HEK293 (cell line): ENCODE data around the gene GALNT10.

Experiments used
- CTCF ChIA-PET: fragments of 350-600 bp; formaldehyde crosslinking; extraction: SDS; loops from one replicate; lab custom pipeline; 2021; ENCODE audit warnings: antibody characterized with exemption; lab: Yijun Ruan, JAX
- POLR2A ChIA-PET: fragments of 300-600 bp; formaldehyde crosslinking; extraction: SDS; loops from one replicate; lab custom pipeline; 2020; ENCODE audit warnings: antibody characterized with exemption, inconsistent platforms; lab: Yijun Ruan, JAX
- H3K27ac ChIP-seq: fragments of 200-500 bp; sonication (Bioruptor generic); 2 replicates; pipeline ENCODE4 v1.5.1; 2014; ENCODE audit warnings: low read depth, low read length, control low read depth, inconsistent platforms; ENCODE audit errors: extremely low read depth
- H3K36me3 ChIP-seq, 2 experiments: fragments of 200-500 bp in 1 of 2; sonication (Bioruptor generic) in 1 of 2; 1 replicate in 1 of 2; 2 replicates in 1 of 2; pipeline ENCODE4 v1.5.1; 2014 to 2017; ENCODE audit warnings: inconsistent platforms in 2 of 2, low read length in 2 of 2; ENCODE audit not compliant: control insufficient read depth in 2 of 2, insufficient read depth in 1 of 2
- H3K4me1 ChIP-seq: fragments of 200-500 bp; sonication (Bioruptor generic); 2 replicates; pipeline ENCODE4 v1.5.1; 2014; ENCODE audit warnings: mild to moderate bottlenecking, low read length, inconsistent platforms; ENCODE audit not compliant: control insufficient read depth, insufficient read depth
- H3K4me3 ChIP-seq: 2 replicates; pipeline ENCODE4 v1.5.1; 2011; ENCODE audit warnings: low read depth, mild to moderate bottlenecking, control low read depth, low read length, moderate library complexity
- H3K9me3 ChIP-seq: fragments of 200-500 bp; sonication (Bioruptor generic); 2 replicates; pipeline ENCODE4 v1.5.1; 2014; ENCODE audit warnings: low read depth, low read length, inconsistent platforms; ENCODE audit not compliant: control insufficient read depth, insufficient read depth
- FEZF1 ChIP-seq: fragments of 450-650 bp; formaldehyde crosslinking; IDR thresholded peaks from 2 replicates; pipeline ENCODE4 v1.5.1; 2016; ENCODE audit warnings: missing biosample characterization, missing genetic modification characterization
- GLI2 ChIP-seq: fragments of 450-650 bp; formaldehyde crosslinking; IDR thresholded peaks from 2 replicates; pipeline ENCODE4; 2017; ENCODE audit warnings: missing biosample characterization, missing genetic modification characterization, low read depth, borderline replicate concordance
- HOXD13 ChIP-seq: sonication (generic); formaldehyde crosslinking; IDR thresholded peaks from 2 replicates; pipeline ENCODE4 v1.8.0; 2022; ENCODE audit warnings: missing genetic modification reagents, borderline replicate concordance
- PRDM2 ChIP-seq: fragments of 450-650 bp; formaldehyde crosslinking; IDR thresholded peaks from 2 replicates; pipeline ENCODE4 v1.5.1; 2016; ENCODE audit warnings: missing biosample characterization, missing genetic modification characterization, borderline replicate concordance
- PRDM4 ChIP-seq: fragments of 450-650 bp; formaldehyde crosslinking; IDR thresholded peaks from 2 replicates; pipeline ENCODE4 v1.5.1; 2017; ENCODE audit warnings: missing biosample characterization, missing genetic modification characterization
- SCRT2 ChIP-seq: fragments of 450-650 bp; formaldehyde crosslinking; IDR thresholded peaks from 2 replicates; pipeline ENCODE4 v1.5.1; 2016; ENCODE audit warnings: missing biosample characterization, missing genetic modification characterization
- SP7 ChIP-seq: fragments of 450-650 bp; formaldehyde crosslinking; IDR thresholded peaks from 2 replicates; pipeline ENCODE4 v1.5.1; 2016; ENCODE audit warnings: missing biosample characterization, missing genetic modification characterization
- ZBTB48 ChIP-seq: fragments of 450-650 bp; formaldehyde crosslinking; IDR thresholded peaks from 2 replicates; pipeline ENCODE4 v1.5.1; 2016; ENCODE audit warnings: missing biosample characterization, missing genetic modification characterization
- ZFP37 ChIP-seq: fragments of 450-650 bp; formaldehyde crosslinking; IDR thresholded peaks from 2 replicates; pipeline ENCODE4 v1.5.1; 2016; ENCODE audit warnings: missing biosample characterization, missing genetic modification characterization
- ZNF280C ChIP-seq: fragments of 450-650 bp; formaldehyde crosslinking; IDR thresholded peaks from 2 replicates; pipeline ENCODE4 v1.5.1; 2016; ENCODE audit warnings: missing biosample characterization, missing genetic modification characterization
- ZNF280D ChIP-seq: fragments of 450-650 bp; formaldehyde crosslinking; IDR thresholded peaks from 2 replicates; pipeline ENCODE4 v1.5.1; 2016; ENCODE audit warnings: missing biosample characterization, missing genetic modification characterization
- ZNF311 ChIP-seq: fragments of 450-650 bp; formaldehyde crosslinking; IDR thresholded peaks from 2 replicates; pipeline ENCODE4 v1.5.1; 2017; ENCODE audit warnings: missing biosample characterization, missing genetic modification characterization, borderline replicate concordance
- ZNF530 ChIP-seq: fragments of 450-650 bp; formaldehyde crosslinking; IDR thresholded peaks from 2 replicates; pipeline ENCODE4 v1.5.1; 2016; ENCODE audit warnings: low read depth, missing biosample characterization, missing genetic modification characterization
- ZNF571 ChIP-seq: fragments of 450-650 bp; formaldehyde crosslinking; IDR thresholded peaks from 2 replicates; pipeline ENCODE4 v1.5.0; 2017; ENCODE audit warnings: missing biosample characterization, missing genetic modification characterization
- ZNF843 ChIP-seq: fragments of 450-650 bp; formaldehyde crosslinking; IDR thresholded peaks from 2 replicates; pipeline ENCODE4 v1.5.1; 2016; ENCODE audit warnings: missing biosample characterization, missing genetic modification characterization

Gene GALNT10

GRCh38 chr5:154412316-154412715 lies 221.8 kb downstream of the GALNT10 start (continued):
- TF ChIP-seq ZNF571 (tag by site-specific recombination) (no peak), PRDM4 (tag by site-specific recombination) (no peak), HOXD13 (CRISPR knock-in tag) (no peak), ZFP37 (no peak), ZNF280C (tag by site-specific recombination) (no peak), FEZF1 (tag by site-specific recombination) (no peak), ZNF843 (tag by site-specific recombination) (no peak)

- CTCF ChIA-PET = no interaction called here
- H3K36me3 ChIP-seq = peaks cover 0 to 14% of the 10 kb centered on the region in 2 experiments; a peak in 1 of 3 replicates
- TF ChIP-seq ZFP37 = no peak
- no peak overlapping the region for H3K27ac ChIP-seq
- no peaks in the 10 kb centered on the region for H3K4me1 ChIP-seq
- H3K9me3 ChIP-seq = no peaks in the 10 kb centered on the region
- H3K4me3 ChIP-seq = no peak overlapping the region
- POLR2A ChIA-PET = no interaction called here
Observed at GRCh38 chr5:154412925-154413324, 222.4 kb downstream of the GALNT10 start.

GRCh38 chr5:154415114-154415513 lies 224.6 kb downstream of the GALNT10 start:
- ChIA-PET POLR2A (no interaction called here), CTCF (no interaction called here)
- no peaks in the 10 kb centered on the region for H3K4me1 ChIP-seq
- no peak overlapping the region for H3K4me3 ChIP-seq
- no peak overlapping the region for H3K27ac ChIP-seq
- H3K9me3 ChIP-seq = no peaks in the 10 kb centered on the region
- no peak for TF ChIP-seq SCRT2 (tag by site-specific recombination)
- TF ChIP-seq ZNF530 (tag by site-specific recombination) = peak; percentile 90; the same call in 1 of the 2 replicates
- TF ChIP-seq, all 188 proteins: peak for 1
- H3K36me3 ChIP-seq = peaks cover 0 to 14% of the 10 kb centered on the region in 2 experiments; a peak in 1 of 3 replicates

GRCh38 chr5:154418344-154418820 lies 227.8 kb downstream of the GALNT10 start:
- no peak overlapping the region for H3K27ac ChIP-seq
- TF ChIP-seq ZBTB48 (tag by site-specific recombination) = no peak
- TF ChIP-seq ZNF311 = no peak
- no peak for TF ChIP-seq GLI2 (tag by site-specific recombination)
- no peak for TF ChIP-seq PRDM2
- TF ChIP-seq SP7 (tag by site-specific recombination) = peak; percentile 71
- TF ChIP-seq ZNF280D = no peak
- peaks cover 0 to 7% of the 10 kb centered on the region in 2 experiments; a peak in 1 of 3 replicates for H3K36me3 ChIP-seq
- H3K4me3 ChIP-seq = no peak overlapping the region
- CTCF ChIA-PET = interaction anchor here (0.6 to 2.8 kb wide), 3 partner anchors 13 to 143 kb away, joined by 3 to 14 read pairs (median 4); no protein-coding TSS in a partner anchor
- POLR2A ChIA-PET = no interaction called here
- H3K9me3 ChIP-seq = no peaks in the 10 kb centered on the region
- H3K4me1 ChIP-seq = no peaks in the 10 kb centered on the region
